ENCODE data around the gene CCNY. TPM values are rescaled to one million over a fixed set of nuclear protein-coding genes. Genes with fewer than 3 reads are reported as not detected.

Gene CCNY
- total RNA-seq, 1 donor from 2014 or later = 85.9 TPM

DNA sequence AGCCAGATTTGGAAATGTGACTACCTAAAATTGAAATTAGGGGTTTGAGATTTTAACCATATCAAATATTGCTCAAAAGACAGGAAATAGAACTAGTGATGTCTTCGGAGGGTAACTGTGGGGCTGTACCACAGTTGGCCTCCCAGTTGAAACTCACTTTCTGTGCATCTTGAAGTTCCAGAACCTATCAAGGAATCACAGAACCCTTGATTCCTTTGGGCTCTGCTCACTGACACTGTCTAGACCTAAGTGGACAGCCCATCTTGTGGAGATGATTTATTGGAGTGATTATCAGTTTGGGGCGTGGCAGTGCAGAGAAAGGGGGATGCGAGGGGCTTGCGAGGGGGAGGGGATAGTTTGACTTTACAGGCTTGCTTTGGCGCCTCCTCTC lies 134.6 kb downstream of the CCNY start:
- no peaks in the 10 kb centered on the region for H3K9me3 ChIP-seq (ENCODE audit: insufficient read depth, low read depth, low read length)
- FAIRE-seq (no peak), DNase-seq (ENCODE audit: low read depth) (no peak)
- no peak overlapping the region for H3K27ac ChIP-seq (ENCODE audit: low read depth, low read length)
- H3K27me3 ChIP-seq (ENCODE audit: insufficient read depth, low read length) = no peaks in the 10 kb centered on the region
- H3K4me3 Mint-ChIP-seq (ENCODE audit: unreplicated experiment) = no peak overlapping the region
- TF ChIP-seq, protein P1, sequence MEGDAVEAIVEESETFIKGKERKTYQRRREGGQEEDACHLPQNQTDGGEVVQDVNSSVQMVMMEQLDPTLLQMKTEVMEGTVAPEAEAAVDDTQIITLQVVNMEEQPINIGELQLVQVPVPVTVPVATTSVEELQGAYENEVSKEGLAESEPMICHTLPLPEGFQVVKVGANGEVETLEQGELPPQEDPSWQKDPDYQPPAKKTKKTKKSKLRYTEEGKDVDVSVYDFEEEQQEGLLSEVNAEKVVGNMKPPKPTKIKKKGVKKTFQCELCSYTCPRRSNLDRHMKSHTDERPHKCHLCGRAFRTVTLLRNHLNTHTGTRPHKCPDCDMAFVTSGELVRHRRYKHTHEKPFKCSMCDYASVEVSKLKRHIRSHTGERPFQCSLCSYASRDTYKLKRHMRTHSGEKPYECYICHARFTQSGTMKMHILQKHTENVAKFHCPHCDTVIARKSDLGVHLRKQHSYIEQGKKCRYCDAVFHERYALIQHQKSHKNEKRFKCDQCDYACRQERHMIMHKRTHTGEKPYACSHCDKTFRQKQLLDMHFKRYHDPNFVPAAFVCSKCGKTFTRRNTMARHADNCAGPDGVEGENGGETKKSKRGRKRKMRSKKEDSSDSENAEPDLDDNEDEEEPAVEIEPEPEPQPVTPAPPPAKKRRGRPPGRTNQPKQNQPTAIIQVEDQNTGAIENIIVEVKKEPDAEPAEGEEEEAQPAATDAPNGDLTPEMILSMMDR (IDR thresholded peaks at IDR 0.05; ENCODE audit: insufficient read depth, low read depth, low read length) = no peak
- TF ChIP-seq EZH2 (IDR thresholded peaks at IDR 0.05; ENCODE audit: insufficient read depth, low read length) = no peak
- H2AFZ ChIP-seq (ENCODE audit: low read depth, low read length) = no peak overlapping the region
- no peaks in the 10 kb centered on the region for H3K36me3 Mint-ChIP-seq (ENCODE audit: low read depth, unreplicated experiment)
- H3K36me3 ChIP-seq (ENCODE audit: insufficient read depth, low read length) = no peaks in the 10 kb centered on the region
- no peak overlapping the region for H3K4me2 ChIP-seq (ENCODE audit: low read length)
- no peak overlapping the region for H3K27ac Mint-ChIP-seq (ENCODE audit: unreplicated experiment)
- H4K20me1 ChIP-seq (ENCODE audit: insufficient read depth, low read length) = peaks cover 74% of the 10 kb centered on the region
- H3K9ac ChIP-seq (ENCODE audit: low read length) = no peak overlapping the region
- H3K79me2 ChIP-seq (ENCODE audit: insufficient read depth, low read length) = peaks cover 78% of the 10 kb centered on the region
- peaks cover 2% of the 10 kb centered on the region for H3K9me3 Mint-ChIP-seq (ENCODE audit: unreplicated experiment)
- no peaks in the 10 kb centered on the region for H3K27me3 Mint-ChIP-seq (ENCODE audit: low read depth, unreplicated experiment)
- no peaks in the 10 kb centered on the region for H3K4me1 ChIP-seq (ENCODE audit: insufficient read depth, low read length)
- H3K4me3 ChIP-seq (ENCODE audit: insufficient read depth, low read depth, low read length) = no peak overlapping the region
- peaks cover 30% of the 10 kb centered on the region for H3K4me1 Mint-ChIP-seq (ENCODE audit: low read depth, unreplicated experiment)

DNA sequence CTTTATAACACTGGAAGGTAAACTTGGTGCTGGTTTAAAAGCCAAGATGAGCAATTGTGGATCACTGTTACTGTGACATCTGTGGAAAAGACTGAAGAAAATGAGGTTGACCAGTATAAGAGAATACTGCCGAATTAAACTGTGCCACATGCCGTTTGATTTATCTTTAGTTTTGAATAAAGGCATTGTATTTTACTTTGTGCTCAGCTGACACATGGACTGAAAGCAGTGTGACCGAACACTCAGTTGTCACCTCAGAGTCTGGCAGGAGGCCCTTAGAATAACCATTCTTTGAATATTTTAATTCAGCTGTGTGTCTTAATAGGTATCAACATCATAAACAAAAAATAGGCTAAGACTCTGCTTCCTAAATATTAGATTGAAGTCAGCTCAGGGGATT lies 135.1 kb downstream of the CCNY start:
- Histone ChIP-seq H2AFZ (ENCODE audit: low read depth, low read length) (no peak overlapping the region), H3K36me3 (ENCODE audit: insufficient read depth, low read length) (no peaks in the 10 kb centered on the region), H3K4me2 (ENCODE audit: low read length) (no peak overlapping the region), H3K27ac (ENCODE audit: low read depth, low read length) (no peak overlapping the region), H3K4me3 (ENCODE audit: insufficient read depth, low read depth, low read length) (no peak overlapping the region), H3K4me1 (ENCODE audit: insufficient read depth, low read length) (no peaks in the 10 kb centered on the region), H3K27me3 (ENCODE audit: insufficient read depth, low read length) (no peaks in the 10 kb centered on the region), H3K9me3 (ENCODE audit: insufficient read depth, low read depth, low read length) (no peaks in the 10 kb centered on the region), H4K20me1 (ENCODE audit: insufficient read depth, low read length) (peaks cover 69% of the 10 kb centered on the region), H3K79me2 (ENCODE audit: insufficient read depth, low read length) (peaks cover 72% of the 10 kb centered on the region), H3K9ac (ENCODE audit: low read length) (no peak overlapping the region)
- FAIRE-seq (no peak), DNase-seq (ENCODE audit: low read depth) (no peak)
- Mint-ChIP-seq H3K27ac (ENCODE audit: unreplicated experiment) (no peak overlapping the region), H3K27me3 (ENCODE audit: low read depth, unreplicated experiment) (no peaks in the 10 kb centered on the region), H3K4me3 (ENCODE audit: unreplicated experiment) (no peak overlapping the region), H3K9me3 (ENCODE audit: unreplicated experiment) (peaks cover 2% of the 10 kb centered on the region), H3K4me1 (ENCODE audit: low read depth, unreplicated experiment) (peaks cover 30% of the 10 kb centered on the region), H3K36me3 (ENCODE audit: low read depth, unreplicated experiment) (no peaks in the 10 kb centered on the region)
- TF ChIP-seq, protein P1 (IDR thresholded peaks at IDR 0.05; ENCODE audit: insufficient read depth, low read depth, low read length) = no peak
- no peak for TF ChIP-seq EZH2 (IDR thresholded peaks at IDR 0.05; ENCODE audit: insufficient read depth, low read length)

DNA sequence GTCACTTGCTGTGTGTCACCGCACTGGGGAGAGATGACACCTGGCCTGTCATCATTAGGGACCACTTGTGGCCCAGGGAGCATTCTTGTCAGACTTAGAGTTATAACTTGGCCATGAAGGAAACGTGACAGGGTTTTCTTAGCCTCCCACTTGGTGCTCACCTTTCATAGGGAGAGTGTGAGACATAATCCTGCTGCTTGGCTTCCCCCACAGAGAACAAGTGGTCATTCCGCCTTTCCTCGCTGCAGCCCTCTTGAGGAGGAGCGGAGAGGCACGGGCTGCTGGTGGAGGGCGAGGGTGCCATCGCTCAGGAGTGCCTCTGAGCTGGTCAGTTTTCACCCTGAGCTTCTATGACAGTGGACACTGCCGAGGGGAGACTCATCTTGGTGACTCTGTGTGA lies 143.8 kb downstream of the CCNY start:
- TF ChIP-seq, protein P1 (IDR thresholded peaks at IDR 0.05; ENCODE audit: insufficient read depth, low read depth, low read length) = no peak
- no peak for TF ChIP-seq EZH2 (IDR thresholded peaks at IDR 0.05; ENCODE audit: insufficient read depth, low read length)
- no peak overlapping the region for H3K4me3 ChIP-seq (ENCODE audit: insufficient read depth, low read depth, low read length)
- no peaks in the 10 kb centered on the region for H3K27me3 ChIP-seq (ENCODE audit: insufficient read depth, low read length)
- no peaks in the 10 kb centered on the region for H3K4me1 ChIP-seq (ENCODE audit: insufficient read depth, low read length)
- H4K20me1 ChIP-seq (ENCODE audit: insufficient read depth, low read length) = peaks cover 37% of the 10 kb centered on the region
- DNase-seq (ENCODE audit: low read depth) (no peak), FAIRE-seq (no peak)
- H3K9me3 ChIP-seq (ENCODE audit: insufficient read depth, low read depth, low read length) = no peaks in the 10 kb centered on the region
- H3K4me3 Mint-ChIP-seq (ENCODE audit: unreplicated experiment) = no peak overlapping the region
- H3K4me1 Mint-ChIP-seq (ENCODE audit: low read depth, unreplicated experiment) = peaks cover 1% of the 10 kb centered on the region
- peaks cover 2% of the 10 kb centered on the region for H3K36me3 Mint-ChIP-seq (ENCODE audit: low read depth, unreplicated experiment)
- no peak overlapping the region for H3K27ac ChIP-seq (ENCODE audit: low read depth, low read length)
- peaks cover 2% of the 10 kb centered on the region for H3K9me3 Mint-ChIP-seq (ENCODE audit: unreplicated experiment)
- no peak overlapping the region for H3K27ac Mint-ChIP-seq (ENCODE audit: unreplicated experiment)
- no peaks in the 10 kb centered on the region for H3K27me3 Mint-ChIP-seq (ENCODE audit: low read depth, unreplicated experiment)
- H3K36me3 ChIP-seq (ENCODE audit: insufficient read depth, low read length) = peaks cover 2% of the 10 kb centered on the region
- no peak overlapping the region for H3K9ac ChIP-seq (ENCODE audit: low read length)
- H2AFZ ChIP-seq (ENCODE audit: low read depth, low read length) = no peak overlapping the region
- H3K4me2 ChIP-seq (ENCODE audit: low read length) = no peak overlapping the region
- peaks cover 46% of the 10 kb centered on the region for H3K79me2 ChIP-seq (ENCODE audit: insufficient read depth, low read length)

Measured in astrocyte (in vitro differentiated cells and primary cell).